Nephron progenitor cell (in vitro differentiated cells): Measurements from ENCODE around the gene MELTF.

Source experiments
- DNase-seq: peaks from one replicate; pipeline ENCODE4 v3.0.0; 2021
- H3K27ac Mint-ChIP-seq: 2 replicates; pipeline ENCODE4 v1.8.0; 2021; ENCODE audit warnings: mild to moderate bottlenecking, moderate library complexity, mixed read lengths
- H3K27me3 Mint-ChIP-seq: 2 replicates; pipeline ENCODE4 v1.8.0; 2021; ENCODE audit warnings: mild to moderate bottlenecking, low read depth, mixed read lengths; ENCODE audit not compliant: poor library complexity
- H3K36me3 Mint-ChIP-seq: 2 replicates; pipeline ENCODE4 v1.8.0; 2021; ENCODE audit warnings: low read depth, mixed read lengths
- H3K4me1 Mint-ChIP-seq: 2 replicates; pipeline ENCODE4 v1.8.0; 2021; ENCODE audit warnings: mixed read lengths
- H3K4me3 Mint-ChIP-seq: 2 replicates; pipeline ENCODE4 v1.8.0; 2021; ENCODE audit warnings: mild to moderate bottlenecking, moderate library complexity, mixed read lengths
- H3K9me3 Mint-ChIP-seq: 2 replicates; pipeline ENCODE4 v1.8.0; 2021; ENCODE audit warnings: mild to moderate bottlenecking, moderate library complexity, mixed read lengths
- TF ChIP-seq, protein P1 (sequence below): fragments of 200-600 bp; sonication (generic); IDR thresholded peaks from 2 replicates; pipeline ENCODE4 v1.5.0; 2021; ENCODE audit warnings: antibody characterized with exemption

MELTF gene

DNA sequence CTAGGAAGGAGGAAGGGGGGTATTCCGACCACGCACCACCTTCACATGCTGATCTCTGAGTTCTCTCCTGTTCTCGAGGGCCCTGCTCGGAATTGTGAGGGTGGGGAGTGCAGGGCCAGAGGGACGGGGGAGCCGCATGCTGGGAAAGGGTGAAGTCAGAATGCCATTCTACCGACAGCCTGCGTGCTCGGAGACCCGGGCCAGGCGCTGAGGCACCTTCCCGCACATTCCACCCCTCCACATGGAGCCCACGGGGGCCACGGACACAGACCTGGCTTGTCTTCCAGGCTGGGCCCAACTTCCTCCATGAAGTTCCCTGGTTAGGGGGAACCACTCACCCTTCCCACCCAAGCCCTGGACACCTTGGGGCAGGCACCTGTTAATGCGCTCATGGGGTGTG is 32.3 kb downstream of the MELTF start:
- DNase-seq = no peak
- no peak overlapping the region for H3K27ac Mint-ChIP-seq
- peaks cover 18% of the 10 kb centered on the region for H3K4me1 Mint-ChIP-seq
- H3K9me3 Mint-ChIP-seq = no peaks in the 10 kb centered on the region
- no peaks in the 10 kb centered on the region for H3K36me3 Mint-ChIP-seq
- H3K4me3 Mint-ChIP-seq = no peak overlapping the region
- H3K27me3 Mint-ChIP-seq = peaks cover 3% of the 10 kb centered on the region
- TF ChIP-seq, protein P1, sequence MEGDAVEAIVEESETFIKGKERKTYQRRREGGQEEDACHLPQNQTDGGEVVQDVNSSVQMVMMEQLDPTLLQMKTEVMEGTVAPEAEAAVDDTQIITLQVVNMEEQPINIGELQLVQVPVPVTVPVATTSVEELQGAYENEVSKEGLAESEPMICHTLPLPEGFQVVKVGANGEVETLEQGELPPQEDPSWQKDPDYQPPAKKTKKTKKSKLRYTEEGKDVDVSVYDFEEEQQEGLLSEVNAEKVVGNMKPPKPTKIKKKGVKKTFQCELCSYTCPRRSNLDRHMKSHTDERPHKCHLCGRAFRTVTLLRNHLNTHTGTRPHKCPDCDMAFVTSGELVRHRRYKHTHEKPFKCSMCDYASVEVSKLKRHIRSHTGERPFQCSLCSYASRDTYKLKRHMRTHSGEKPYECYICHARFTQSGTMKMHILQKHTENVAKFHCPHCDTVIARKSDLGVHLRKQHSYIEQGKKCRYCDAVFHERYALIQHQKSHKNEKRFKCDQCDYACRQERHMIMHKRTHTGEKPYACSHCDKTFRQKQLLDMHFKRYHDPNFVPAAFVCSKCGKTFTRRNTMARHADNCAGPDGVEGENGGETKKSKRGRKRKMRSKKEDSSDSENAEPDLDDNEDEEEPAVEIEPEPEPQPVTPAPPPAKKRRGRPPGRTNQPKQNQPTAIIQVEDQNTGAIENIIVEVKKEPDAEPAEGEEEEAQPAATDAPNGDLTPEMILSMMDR = no peak

DNA sequence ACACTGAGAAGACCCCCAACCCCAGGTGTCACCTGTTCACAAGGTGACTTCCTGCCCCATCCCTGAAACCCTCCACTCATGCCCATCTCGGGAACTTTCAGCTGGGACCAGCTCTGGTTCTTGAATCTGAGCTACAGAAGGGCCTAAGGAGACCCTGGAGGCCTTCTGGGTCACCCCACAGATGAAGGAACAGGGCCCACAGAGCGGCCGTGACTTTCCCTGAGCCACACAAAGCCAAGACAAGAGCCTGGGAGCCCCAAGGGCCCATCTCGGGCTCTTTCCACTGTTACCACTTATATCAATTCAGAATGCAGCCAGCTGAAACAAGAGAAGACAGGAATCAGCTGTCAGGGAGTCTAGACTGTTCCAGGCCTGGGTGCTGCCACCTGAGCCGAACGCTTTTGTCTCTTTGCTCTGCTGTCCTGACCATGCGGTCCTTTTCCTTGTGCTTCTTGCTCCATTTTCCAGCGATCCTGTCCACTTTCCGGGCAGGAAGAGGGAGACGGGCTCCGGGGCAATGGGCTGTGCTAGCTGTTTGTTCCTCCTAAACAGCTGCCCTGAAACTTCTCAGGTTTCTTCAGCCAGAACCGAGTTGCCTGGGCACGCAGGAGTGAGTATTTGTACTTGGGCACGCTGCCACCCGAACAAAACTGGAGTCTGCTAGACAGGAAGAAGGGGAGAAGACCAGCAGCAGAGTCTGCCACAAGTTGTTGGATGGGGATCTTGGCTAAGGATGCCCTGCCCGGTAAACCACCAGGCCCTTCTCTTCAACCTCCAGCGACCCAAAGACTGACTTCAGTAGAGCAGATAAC is 33.0 kb downstream of the MELTF start:
- H3K27me3 Mint-ChIP-seq = peaks cover 1% of the 10 kb centered on the region
- DNase-seq = no peak
- no peak overlapping the region for H3K4me3 Mint-ChIP-seq
- H3K36me3 Mint-ChIP-seq = no peaks in the 10 kb centered on the region
- H3K27ac Mint-ChIP-seq = no peak overlapping the region
- TF ChIP-seq, protein P1 = no peak
- peaks cover 15% of the 10 kb centered on the region for H3K4me1 Mint-ChIP-seq
- H3K9me3 Mint-ChIP-seq = no peaks in the 10 kb centered on the region

DNA sequence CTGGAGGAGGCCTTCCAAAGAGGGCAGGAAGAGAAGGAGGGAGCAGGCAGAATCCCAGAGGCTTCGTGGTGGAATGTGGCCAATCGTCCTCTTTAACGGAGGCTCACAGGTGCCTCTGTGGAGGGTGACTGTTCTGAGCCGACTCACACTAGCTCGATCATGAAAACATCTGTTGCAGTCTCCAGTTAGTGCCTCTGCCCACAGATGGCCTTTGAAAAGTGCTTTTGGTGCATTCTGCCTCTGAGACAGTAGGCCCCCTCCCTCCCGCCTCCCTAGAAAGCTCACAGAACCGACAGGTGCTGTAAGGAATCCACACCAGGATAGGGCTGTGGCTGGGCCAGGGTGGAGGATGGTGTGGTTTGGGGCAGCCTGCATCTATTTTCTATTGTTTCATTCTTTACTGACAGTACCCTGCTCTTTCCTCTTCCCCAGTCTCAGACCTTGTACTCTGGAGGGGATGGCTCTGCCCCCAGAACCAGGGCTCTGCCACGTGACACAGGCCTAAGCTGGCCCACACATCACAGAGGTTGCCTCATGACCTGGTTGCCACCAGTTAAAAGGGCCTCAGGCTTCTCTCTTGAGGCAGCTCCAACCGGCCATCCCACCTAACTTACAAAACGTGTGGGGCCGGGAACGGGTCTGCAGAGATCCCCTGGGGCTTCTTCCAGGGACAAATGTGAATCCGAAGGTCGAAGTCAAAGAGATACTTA is 33.8 kb downstream of the MELTF start:
- Mint-ChIP-seq H3K4me3 (no peak overlapping the region), H3K4me1 (peaks cover 13% of the 10 kb centered on the region), H3K27ac (no peak overlapping the region), H3K27me3 (no peaks in the 10 kb centered on the region), H3K36me3 (no peaks in the 10 kb centered on the region), H3K9me3 (no peaks in the 10 kb centered on the region)
- TF ChIP-seq, protein P1 = no peak
- no peak for DNase-seq

DNA sequence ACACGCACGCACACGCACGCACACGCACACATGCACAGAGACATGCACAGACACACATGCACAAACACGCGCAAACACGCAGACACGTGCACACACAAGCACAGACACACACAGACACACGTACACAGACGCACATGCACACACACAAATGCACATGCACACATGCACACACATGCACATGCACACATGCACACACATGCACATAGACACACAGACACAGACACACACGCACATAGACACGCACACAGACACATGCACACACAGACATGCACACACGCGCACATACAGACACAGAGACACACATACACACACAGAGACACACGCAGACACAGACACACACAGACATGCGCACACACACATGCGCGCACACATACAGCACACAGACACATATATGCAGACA is 34.6 kb downstream of the MELTF start:
- Mint-ChIP-seq H3K9me3 (no peaks in the 10 kb centered on the region), H3K27ac (no peak overlapping the region)

GRCh38 chr3:196994056-196994455 is 35.6 kb downstream of the MELTF start:
- TF ChIP-seq, protein P1 = no peak
- Mint-ChIP-seq H3K9me3 (no peaks in the 10 kb centered on the region), H3K27ac (no peak overlapping the region), H3K4me3 (no peak overlapping the region), H3K36me3 (no peaks in the 10 kb centered on the region), H3K27me3 (peaks cover 3% of the 10 kb centered on the region), H3K4me1 (peaks cover 26% of the 10 kb centered on the region)
- no peak for DNase-seq

More for the DNA sequence above, 34.6 kb downstream of the MELTF start:
- no peaks in the 10 kb centered on the region for H3K36me3 Mint-ChIP-seq
- no peak overlapping the region for H3K4me3 Mint-ChIP-seq
- TF ChIP-seq, protein P1 = no peak
- peaks cover 19% of the 10 kb centered on the region for H3K4me1 Mint-ChIP-seq
- no peak for DNase-seq
- no peaks in the 10 kb centered on the region for H3K27me3 Mint-ChIP-seq
